GM19193 (cell line): ENCODE measurements around the gene ADPRHL1.

Experiments used
- POLR2A ChIP-seq: IDR thresholded peaks from 4 replicates; pipeline ENCODE4 v1.6.1; 2011; ENCODE audit not compliant: insufficient read depth, insufficient read length; ENCODE audit errors: extremely low read depth

ADPRHL1 gene

GRCh38 chr13:113419531-113420193 lies 33.6 kb downstream of the ADPRHL1 start:
- no peak for TF ChIP-seq POLR2A

DNA sequence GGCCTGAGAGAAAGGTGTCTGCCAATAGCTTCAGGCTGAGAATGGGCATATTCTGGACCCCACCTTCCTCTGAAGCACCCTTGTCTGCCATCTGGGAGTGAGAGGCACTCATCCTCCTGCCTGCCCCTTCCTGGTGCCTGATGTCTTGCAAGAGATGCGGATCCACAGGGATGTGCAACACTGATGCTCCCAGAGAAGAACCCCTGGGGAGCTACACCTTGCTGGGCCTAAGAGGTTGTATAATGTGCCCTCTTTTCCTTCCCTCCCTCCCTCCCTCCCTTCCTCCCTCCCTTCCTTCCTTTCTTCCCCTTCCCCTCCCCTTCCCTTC lies 34.6 kb downstream of the ADPRHL1 start:
- no peak for TF ChIP-seq POLR2A

GRCh38 chr13:113417836-113418721 lies 35.2 kb downstream of the ADPRHL1 start:
- no peak for TF ChIP-seq POLR2A

GRCh38 chr13:113417008-113417751 lies 36.1 kb downstream of the ADPRHL1 start:
- no peak for TF ChIP-seq POLR2A

- TF ChIP-seq POLR2A, result no peak
Observed at GRCh38 chr13:113415825-113416224, 37.5 kb downstream of the ADPRHL1 start.

DNA sequence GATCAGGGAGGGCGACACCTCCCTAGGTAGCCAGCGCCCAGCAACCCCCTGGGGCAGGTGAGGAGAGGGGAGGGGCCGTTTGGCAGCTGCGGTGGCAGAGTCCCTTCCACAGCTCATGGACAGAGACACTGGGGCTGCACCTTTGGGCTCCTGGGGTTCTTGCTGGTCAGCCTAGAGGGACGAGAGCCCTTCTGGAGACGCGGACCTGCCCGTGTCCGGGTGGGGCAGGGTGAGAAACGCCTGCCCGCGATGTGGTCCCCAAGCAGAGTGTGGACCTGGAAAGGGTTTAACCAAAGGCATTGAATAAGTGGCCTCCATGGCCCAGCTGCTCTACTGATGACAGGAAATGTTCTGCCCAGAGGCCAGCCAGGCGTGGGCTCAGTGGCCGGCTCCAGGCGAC lies 38.3 kb downstream of the ADPRHL1 start:
- TF ChIP-seq POLR2A, result no peak

DNA sequence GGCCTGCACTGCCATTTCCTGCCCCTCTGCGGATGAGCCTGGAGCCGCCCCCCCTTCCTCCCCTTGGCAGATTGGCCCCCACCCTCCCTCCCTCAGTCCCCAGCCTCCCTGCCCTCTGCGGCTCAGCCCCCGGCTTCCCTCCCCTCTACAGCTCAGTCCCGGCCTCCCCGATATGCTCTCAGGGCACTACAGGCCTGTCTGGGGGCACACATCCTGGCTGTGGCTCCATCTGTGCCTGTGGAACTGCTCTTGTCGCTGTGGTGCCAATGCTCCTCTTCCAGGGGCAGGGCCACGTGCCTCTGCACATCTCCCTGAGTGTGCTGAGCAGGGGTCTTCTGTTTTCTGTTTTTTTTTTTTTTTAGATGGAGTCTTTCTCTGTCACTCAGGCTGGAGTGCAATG lies 39.0 kb downstream of the ADPRHL1 start:
- TF ChIP-seq POLR2A, result no peak

DNA sequence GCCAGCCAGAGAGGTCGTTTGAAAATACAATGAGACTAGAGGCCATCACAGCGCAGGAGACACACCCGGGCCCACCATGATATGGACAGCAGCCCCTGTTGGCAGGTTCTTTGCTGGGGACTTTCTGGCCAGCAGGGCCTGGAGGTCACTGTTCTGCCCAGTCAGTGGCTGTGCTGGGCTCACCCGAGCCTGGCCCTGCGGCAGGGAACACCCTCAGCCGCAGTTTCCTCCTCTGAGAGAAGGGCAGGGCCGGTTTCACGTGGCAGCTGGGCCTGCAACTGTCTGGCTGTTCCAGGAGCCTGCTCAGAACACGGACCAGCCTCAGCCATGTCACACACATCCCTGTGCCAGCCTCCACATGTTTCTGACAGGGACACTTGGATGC lies 39.4 kb downstream of the ADPRHL1 start:
- TF ChIP-seq POLR2A, result no peak

- TF ChIP-seq POLR2A, result no peak
Observed at GRCh38 chr13:113413178-113413897, 40.0 kb downstream of the ADPRHL1 start.

- TF ChIP-seq POLR2A, result no peak
Observed at GRCh38 chr13:113412440-113412839, 40.8 kb downstream of the ADPRHL1 start.

DNA sequence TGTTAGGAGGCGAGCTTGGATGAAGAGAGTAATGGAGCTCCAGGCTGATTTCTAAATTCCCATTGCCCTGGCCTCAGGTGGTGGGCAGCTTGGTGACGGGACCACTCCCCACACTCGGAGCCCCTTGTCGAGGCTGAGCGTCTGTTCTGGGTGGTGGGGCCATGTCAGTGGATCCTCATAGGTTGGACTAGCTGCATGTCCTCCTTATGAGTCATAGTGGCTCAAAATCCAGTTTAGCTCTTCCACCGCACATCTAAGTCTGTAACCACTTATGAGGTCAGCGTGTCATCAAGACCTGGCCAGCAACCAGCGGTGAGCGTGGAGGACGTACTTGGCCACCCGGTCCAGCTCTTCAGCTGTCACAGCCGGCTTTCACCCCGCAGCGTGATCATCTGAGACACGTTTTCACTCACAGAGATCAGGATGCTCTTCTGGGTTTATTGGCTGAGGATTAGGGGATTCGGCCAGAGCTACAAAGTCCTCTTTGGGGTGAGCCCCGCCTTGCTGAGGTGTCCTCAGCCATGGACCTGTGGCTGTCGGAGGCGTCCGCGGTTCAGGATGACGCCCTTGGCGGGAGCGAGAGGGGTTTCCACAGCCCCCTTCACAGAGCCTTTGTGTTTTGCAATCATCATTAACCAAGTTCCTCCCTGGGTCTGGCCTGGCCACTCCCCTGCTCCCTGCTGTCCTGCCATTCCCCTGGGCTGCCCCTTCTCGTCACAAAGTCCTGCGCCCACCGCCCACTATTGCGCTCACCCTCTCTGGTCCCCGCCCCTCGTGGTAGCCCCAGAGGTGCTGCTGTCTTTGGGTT lies 41.9 kb downstream of the ADPRHL1 start:
- no peak for TF ChIP-seq POLR2A

GRCh38 chr13:113410472-113411201 lies 42.7 kb downstream of the ADPRHL1 start:
- TF ChIP-seq POLR2A, result no peak

GRCh38 chr13:113408562-113408961 lies 44.7 kb downstream of the ADPRHL1 start:
- TF ChIP-seq POLR2A, result no peak
